Skeletal muscle tissue (tissue), 4 donors: ENCODE data around the gene GALNT9. TPM values are rescaled to one million over a fixed set of nuclear protein-coding genes. Genes with fewer than 3 reads are reported as not detected.

Experiments
- H3K27ac ChIP-seq: one replicate; pipeline ENCODE4 v1.7.0; 2013; ENCODE audit warnings: mild to moderate bottlenecking, low read depth, low read length, inconsistent platforms
- H3K27me3 ChIP-seq, 3 donors: one replicate each; pipeline ENCODE4 v1.7.0; 2013; ENCODE audit warnings: low read length in 3 of 3; ENCODE audit not compliant: control insufficient read depth in 3 of 3, insufficient read depth in 3 of 3
- H3K36me3 ChIP-seq, 3 donors: one replicate each; pipeline ENCODE4 v1.7.0; 2013; ENCODE audit warnings: low read length in 3 of 3; ENCODE audit not compliant: control insufficient read depth in 3 of 3, insufficient read depth in 3 of 3
- H3K4me1 ChIP-seq, 3 donors: one replicate each; pipeline ENCODE4 v1.7.0; 2013; ENCODE audit warnings: low read length in 3 of 3, mild to moderate bottlenecking in 3 of 3; ENCODE audit not compliant: control insufficient read depth in 3 of 3, insufficient read depth in 3 of 3
- H3K4me3 ChIP-seq, 3 donors: one replicate each; pipeline ENCODE4 v1.7.0; 2013; ENCODE audit warnings: low read length in 3 of 3
- H3K9ac ChIP-seq, 3 donors: one replicate each; pipeline ENCODE4 v1.7.0; 2013; ENCODE audit warnings: low read length in 3 of 3, mild to moderate bottlenecking in 3 of 3, moderate library complexity in 2 of 3, low read depth in 1 of 3
- H3K9me3 ChIP-seq, 3 donors: one replicate each; pipeline ENCODE4 v1.7.0; 2013; ENCODE audit warnings: low read length in 3 of 3; ENCODE audit not compliant: control insufficient read depth in 3 of 3
- total RNA-seq: library from RNA; depleted of rRNA; stranded (reverse); fragments of >200 nt; gene quantifications from one replicate; pipeline ENCODE4 v1.2.3, GENCODE V29; 2014
- donor health status: Osteomylitis.

The GALNT9 gene
- total RNA-seq, 1 donor from 2014 or later = 0.52 TPM

GRCh38 chr12:132168311-132169031 lies 160.9 kb downstream of the GALNT9 start:
- no peak overlapping the region for H3K4me3 ChIP-seq
- H3K36me3 ChIP-seq = no peaks in the 10 kb centered on the region
- H3K9ac ChIP-seq = no peak overlapping the region
- H3K27me3 ChIP-seq = peaks cover 56 to 67% (median 60%) of the 10 kb centered on the region in 3 donors
- peaks cover 0 to under 1% (median 0%) of the 10 kb centered on the region in 3 donors for H3K4me1 ChIP-seq
- no peak overlapping the region for H3K27ac ChIP-seq
- H3K9me3 ChIP-seq = no peaks in the 10 kb centered on the region

- Histone ChIP-seq H3K4me1 (peaks cover 0 to 7% (median 2%) of the 10 kb centered on the region in 3 donors), H3K9ac (no peak overlapping the region), H3K4me3 (no peak overlapping the region), H3K9me3 (no peaks in the 10 kb centered on the region), H3K27me3 (peaks cover 56 to 68% (median 60%) of the 10 kb centered on the region in 3 donors), H3K36me3 (no peaks in the 10 kb centered on the region), H3K27ac (no peak overlapping the region)
Observed at GRCh38 chr12:132167611-132168310, 161.6 kb downstream of the GALNT9 start.

DNA sequence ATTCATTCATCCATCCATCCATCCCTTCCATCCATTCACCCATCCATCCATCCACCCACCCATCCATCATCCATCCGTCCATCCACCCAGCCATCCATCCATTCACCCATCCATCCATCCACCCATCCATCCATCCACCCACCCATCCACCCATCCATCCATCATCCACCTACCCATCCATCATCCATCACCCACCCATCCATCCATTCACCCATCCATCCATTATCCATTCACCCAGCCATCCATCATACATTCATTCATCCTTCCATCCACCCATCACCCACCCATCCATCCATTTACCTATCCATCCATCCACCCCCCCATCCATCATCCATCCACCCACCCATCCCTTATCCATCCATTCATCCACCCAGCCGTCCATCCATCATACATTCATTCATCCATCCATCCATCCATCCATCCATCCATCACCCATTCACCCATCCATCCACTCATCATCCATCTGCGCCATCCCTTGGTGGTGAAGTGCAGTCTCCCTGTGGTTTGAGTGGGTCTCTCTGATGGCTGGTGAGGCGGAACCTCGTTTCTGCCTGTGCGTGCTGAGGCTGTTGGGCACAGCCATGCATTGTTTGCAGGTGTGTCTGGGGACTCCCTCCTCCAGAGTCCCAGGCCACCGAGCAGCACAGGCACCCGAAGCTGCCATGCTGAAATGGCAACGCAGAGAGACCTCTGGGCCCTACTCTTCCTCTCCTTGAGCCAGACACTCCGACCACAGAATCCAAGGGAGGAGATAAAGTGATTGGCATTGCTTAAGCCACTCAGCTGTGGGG lies 162.4 kb downstream of the GALNT9 start:
- H3K9me3 ChIP-seq = no peaks in the 10 kb centered on the region
- peaks cover 52 to 70% (median 61%) of the 10 kb centered on the region in 3 donors for H3K27me3 ChIP-seq
- H3K27ac ChIP-seq = no peak overlapping the region
- H3K9ac ChIP-seq = no peak overlapping the region
- H3K4me1 ChIP-seq = peaks cover 0 to 13% (median 2%) of the 10 kb centered on the region in 3 donors
- no peak overlapping the region for H3K4me3 ChIP-seq
- H3K36me3 ChIP-seq = no peaks in the 10 kb centered on the region

- peaks cover 44 to 63% (median 55%) of the 10 kb centered on the region in 3 donors for H3K27me3 ChIP-seq
- peaks cover 0 to 15% (median 2%) of the 10 kb centered on the region in 3 donors for H3K4me1 ChIP-seq
- H3K9me3 ChIP-seq = no peaks in the 10 kb centered on the region
- H3K4me3 ChIP-seq = no peak overlapping the region
- no peaks in the 10 kb centered on the region for H3K36me3 ChIP-seq
- no peak overlapping the region for H3K27ac ChIP-seq
- no peak overlapping the region for H3K9ac ChIP-seq
Observed at GRCh38 chr12:132166093-132166492, 163.3 kb downstream of the GALNT9 start.

DNA sequence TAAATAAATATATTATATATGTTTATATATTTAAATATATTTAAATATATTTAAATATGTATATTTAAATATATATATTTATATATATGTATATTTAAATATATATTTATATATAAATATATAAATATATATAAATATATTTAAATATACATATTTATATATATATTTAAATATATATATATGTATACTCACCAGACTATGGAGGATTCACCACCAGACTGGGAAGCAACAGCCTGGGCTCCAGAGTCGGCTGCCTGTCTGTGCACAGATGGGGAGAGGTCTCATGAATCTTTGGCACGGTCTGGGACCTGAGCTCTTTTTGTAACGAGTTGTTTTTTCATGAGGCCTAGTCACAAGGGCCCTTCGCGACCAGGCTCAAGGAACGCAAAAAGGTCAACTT lies 163.8 kb downstream of the GALNT9 start:
- H3K36me3 ChIP-seq = no peaks in the 10 kb centered on the region
- H3K27me3 ChIP-seq = peaks cover 41 to 60% (median 52%) of the 10 kb centered on the region in 3 donors
- no peak overlapping the region for H3K9ac ChIP-seq
- H3K4me3 ChIP-seq = no peak overlapping the region
- H3K27ac ChIP-seq = no peak overlapping the region
- peaks cover 0 to 15% (median 2%) of the 10 kb centered on the region in 3 donors for H3K4me1 ChIP-seq
- no peaks in the 10 kb centered on the region for H3K9me3 ChIP-seq

GRCh38 chr12:132164426-132164825 lies 165.0 kb downstream of the GALNT9 start:
- Histone ChIP-seq H3K27ac (no peak overlapping the region), H3K4me3 (no peak overlapping the region), H3K27me3 (peaks cover 43 to 54% (median 43%) of the 10 kb centered on the region in 3 donors), H3K9ac (no peak overlapping the region), H3K36me3 (no peaks in the 10 kb centered on the region), H3K4me1 (peaks cover 0 to 15% (median 2%) of the 10 kb centered on the region in 3 donors), H3K9me3 (no peaks in the 10 kb centered on the region)

- H3K27me3 ChIP-seq = peaks cover 41 to 53% (median 42%) of the 10 kb centered on the region in 3 donors
- peaks cover 0 to 15% (median 2%) of the 10 kb centered on the region in 3 donors for H3K4me1 ChIP-seq
- H3K9ac ChIP-seq = no peak overlapping the region
- no peak overlapping the region for H3K27ac ChIP-seq
- H3K4me3 ChIP-seq = no peak overlapping the region
- H3K36me3 ChIP-seq = no peaks in the 10 kb centered on the region
- H3K9me3 ChIP-seq = no peaks in the 10 kb centered on the region
Observed at GRCh38 chr12:132163911-132164288, 165.5 kb downstream of the GALNT9 start.

GRCh38 chr12:132163041-132163910 lies 166.1 kb downstream of the GALNT9 start:
- no peaks in the 10 kb centered on the region for H3K9me3 ChIP-seq
- peaks cover 0 to 15% (median 2%) of the 10 kb centered on the region in 3 donors for H3K4me1 ChIP-seq
- no peak overlapping the region for H3K27ac ChIP-seq
- H3K9ac ChIP-seq = peak overlapping the region in 1 of 3 donors; percentile 8
- peaks cover 0 to 2% (median 1%) of the 10 kb centered on the region in 3 donors for H3K36me3 ChIP-seq
- peaks cover 35 to 47% (median 37%) of the 10 kb centered on the region in 3 donors for H3K27me3 ChIP-seq
- no peak overlapping the region for H3K4me3 ChIP-seq

GRCh38 chr12:132162508-132163031 lies 166.8 kb downstream of the GALNT9 start:
- peaks cover 28 to 44% (median 31%) of the 10 kb centered on the region in 3 donors for H3K27me3 ChIP-seq
- no peak overlapping the region for H3K4me3 ChIP-seq
- peak overlapping the region in 1 of 3 donors; percentile 8 for H3K9ac ChIP-seq
- H3K9me3 ChIP-seq = no peaks in the 10 kb centered on the region
- no peak overlapping the region for H3K27ac ChIP-seq
- peaks cover 5 to 9% (median 8%) of the 10 kb centered on the region in 3 donors for H3K36me3 ChIP-seq
- peaks cover 0 to 15% (median 2%) of the 10 kb centered on the region in 3 donors for H3K4me1 ChIP-seq
